Vagina (tissue), 2 donors: ENCODE data around the gene PRXL2B. TPM values are rescaled to one million over a fixed set of nuclear protein-coding genes. Genes with fewer than 3 reads are reported as not detected.

Source experiments
- DNase-seq, 2 donors: peaks; one replicate each; pipeline ENCODE4 v3.0.0-alpha.2; 2017; ENCODE audit errors: extremely low spot score in 2 of 2
- H3K27ac ChIP-seq: fragments of 200-600 bp; sonication (generic); one replicate; pipeline ENCODE4 v1.5.1; 2019
- H3K27me3 ChIP-seq: fragments of 200-600 bp; sonication (generic); one replicate; pipeline ENCODE4 v1.5.1; 2019
- H3K36me3 ChIP-seq, 2 donors: fragments of 200-600 bp; sonication (generic); one replicate each; pipeline ENCODE4 v1.5.1; 2017 to 2019
- H3K4me1 ChIP-seq: fragments of 200-600 bp; sonication (generic); one replicate; pipeline ENCODE4 v1.5.1; 2019
- H3K4me3 ChIP-seq, 2 donors: fragments of 200-600 bp; sonication (generic); 1 replicate in 1 of 2; 2 replicates in 1 of 2; pipeline ENCODE4 v1.5.1; 2016 to 2019
- H3K9me3 ChIP-seq: fragments of 200-600 bp; sonication (generic); one replicate; pipeline ENCODE4 v1.5.1; 2019
- CTCF ChIP-seq, 3 experiments: fragments of 450-650 bp in 2 of 3; fragments of 200-600 bp in 1 of 3; sonication (generic) in 1 of 3; IDR thresholded peaks; one replicate each; pipeline ENCODE4 v1.5.1; 2017 to 2019; ENCODE audit warnings: antibody characterized with exemption in 3 of 3, mild to moderate bottlenecking in 2 of 3, moderate library complexity in 2 of 3
- POLR2A ChIP-seq, 2 donors: fragments of 450-650 bp; IDR thresholded peaks; one replicate each; pipeline ENCODE4 v1.6.1; 2017; ENCODE audit warnings: antibody characterized with exemption in 2 of 2, mild to moderate bottlenecking in 2 of 2, moderate library complexity in 2 of 2
- POLR2AphosphoS5 ChIP-seq, 2 donors: sonication (generic); formaldehyde crosslinking; IDR thresholded peaks; one replicate each; pipeline ENCODE4 v1.9.0; 2017; ENCODE audit warnings: antibody characterized with exemption in 2 of 2, mild to moderate bottlenecking in 2 of 2, low read depth in 1 of 2; ENCODE audit not compliant: insufficient read depth in 1 of 2
- intact Hi-C: fragments of 100-400 bp; cut with DNase I; formaldehyde crosslinking; loops from one replicate; pipeline ENCODE4 v1.15.1; 2023
- total RNA-seq: library from RNA; depleted of rRNA; stranded (reverse); fragments of >200 nt; gene quantifications from one replicate; pipeline ENCODE4 v1.2.3, GENCODE V29; 2016

Gene PRXL2B
- total RNA-seq, 1 donor from 2014 or later: 16.2 TPM

GRCh38 chr1:2595261-2595811 lies 8.8 kb downstream of the PRXL2B start:
- Histone ChIP-seq H3K27ac (no peak overlapping the region), H3K36me3 (no peaks in the 10 kb centered on the region), H3K27me3 (no peaks in the 10 kb centered on the region), H3K4me1 (peaks cover 18% of the 10 kb centered on the region), H3K4me3 (no peak overlapping the region), H3K9me3 (no peaks in the 10 kb centered on the region)
- intact Hi-C loops: no loop called here
- DNase-seq: no peak
- no peak for TF ChIP-seq POLR2A (IDR thresholded peaks at IDR 0.05)

- Histone ChIP-seq H3K27me3 (no peaks in the 10 kb centered on the region), H3K36me3 (no peaks in the 10 kb centered on the region), H3K4me3 (no peak overlapping the region), H3K9me3 (no peaks in the 10 kb centered on the region), H3K27ac (no peak overlapping the region), H3K4me1 (peaks cover 18% of the 10 kb centered on the region)
- DNase-seq: no peak
- TF ChIP-seq CTCF (IDR thresholded peaks at IDR 0.05): no peak
- TF ChIP-seq POLR2A (IDR thresholded peaks at IDR 0.05): no peak
- TF ChIP-seq POLR2AphosphoS5 (IDR thresholded peaks at IDR 0.05; ENCODE audit: insufficient read depth in 1 of 2, low read depth in 1 of 2): no peak
- intact Hi-C loops: no loop called here
These were observed 9.4 kb downstream of the PRXL2B start for GRCh38 chr1:2595812-2596529.

DNA sequence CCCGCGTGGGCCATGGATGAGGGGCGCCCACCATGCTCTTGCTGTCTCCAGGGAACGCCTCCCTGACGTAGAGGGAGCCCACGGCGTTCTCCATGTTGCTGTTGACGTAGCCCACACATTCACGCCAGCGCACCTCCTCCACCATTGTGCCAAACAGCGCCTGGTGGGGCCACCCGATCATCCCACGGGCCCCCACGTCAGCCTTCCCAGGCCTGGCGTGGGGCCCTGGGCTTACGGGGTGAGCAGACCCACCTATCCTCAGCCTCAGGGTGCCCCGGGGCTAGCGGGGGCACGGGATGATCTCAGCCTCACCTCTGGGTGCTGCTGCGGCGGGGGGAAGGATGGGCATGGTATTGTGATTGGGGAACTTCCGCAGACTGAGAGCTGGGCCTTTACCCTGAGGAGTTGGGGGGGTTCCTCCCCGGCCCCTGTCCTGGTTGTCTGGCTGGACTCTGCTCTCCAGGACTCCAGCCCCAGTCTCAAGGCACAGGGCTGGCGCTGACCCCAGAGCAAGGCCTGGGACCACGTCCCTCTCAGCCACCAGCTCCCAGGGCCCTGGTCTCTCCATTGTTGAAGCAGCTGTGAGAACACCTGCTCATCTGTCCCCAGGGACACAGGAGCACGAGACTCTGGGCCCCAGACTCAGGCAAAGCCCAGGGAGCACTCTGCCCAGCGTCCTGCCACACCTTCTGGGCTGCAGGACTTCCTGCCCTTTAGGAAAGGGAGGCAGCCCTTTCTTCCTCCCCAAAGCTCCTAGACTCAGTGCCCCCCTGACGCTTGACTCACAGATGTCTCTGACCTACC lies 10.2 kb downstream of the PRXL2B start:
- H3K27me3 ChIP-seq: no peaks in the 10 kb centered on the region
- peaks cover 18% of the 10 kb centered on the region for H3K4me1 ChIP-seq
- H3K4me3 ChIP-seq: no peak overlapping the region
- intact Hi-C loops: no loop called here
- H3K9me3 ChIP-seq: no peaks in the 10 kb centered on the region
- DNase-seq: no peak
- H3K27ac ChIP-seq: no peak overlapping the region
- TF ChIP-seq POLR2AphosphoS5 (IDR thresholded peaks at IDR 0.05; ENCODE audit: insufficient read depth in 1 of 2, low read depth in 1 of 2) (no peak), POLR2A (IDR thresholded peaks at IDR 0.05) (no peak), CTCF (IDR thresholded peaks at IDR 0.05) (no peak)
- H3K36me3 ChIP-seq: no peaks in the 10 kb centered on the region

- Histone ChIP-seq H3K27ac (no peak overlapping the region), H3K9me3 (no peaks in the 10 kb centered on the region), H3K4me1 (peaks cover 18% of the 10 kb centered on the region), H3K36me3 (no peaks in the 10 kb centered on the region), H3K27me3 (no peaks in the 10 kb centered on the region), H3K4me3 (no peak overlapping the region)
- DNase-seq: no peak
- intact Hi-C loops: no loop called here
- TF ChIP-seq POLR2AphosphoS5 (IDR thresholded peaks at IDR 0.05; ENCODE audit: insufficient read depth in 1 of 2, low read depth in 1 of 2) (no peak), CTCF (IDR thresholded peaks at IDR 0.05) (no peak), POLR2A (IDR thresholded peaks at IDR 0.05) (no peak)
These were observed 11.1 kb downstream of the PRXL2B start for GRCh38 chr1:2597441-2598328.

- H3K4me3 ChIP-seq: no peak overlapping the region
- TF ChIP-seq POLR2AphosphoS5 (IDR thresholded peaks at IDR 0.05; ENCODE audit: insufficient read depth in 1 of 2, low read depth in 1 of 2): no peak
- no peak for TF ChIP-seq CTCF (IDR thresholded peaks at IDR 0.05)
- no peak for TF ChIP-seq POLR2A (IDR thresholded peaks at IDR 0.05)
- intact Hi-C loops: no loop called here
- peaks cover 12% of the 10 kb centered on the region for H3K4me1 ChIP-seq
- no peaks in the 10 kb centered on the region for H3K9me3 ChIP-seq
- H3K27ac ChIP-seq: no peak overlapping the region
- DNase-seq: no peak
- no peaks in the 10 kb centered on the region for H3K36me3 ChIP-seq
- no peaks in the 10 kb centered on the region for H3K27me3 ChIP-seq
These were observed 11.9 kb downstream of the PRXL2B start for GRCh38 chr1:2598329-2598931.
